ENCODE measurements around the gene ERFE. TPM values are rescaled to one million over a fixed set of nuclear protein-coding genes. Genes with fewer than 3 reads are reported as not detected.

Gene ERFE, protein sequence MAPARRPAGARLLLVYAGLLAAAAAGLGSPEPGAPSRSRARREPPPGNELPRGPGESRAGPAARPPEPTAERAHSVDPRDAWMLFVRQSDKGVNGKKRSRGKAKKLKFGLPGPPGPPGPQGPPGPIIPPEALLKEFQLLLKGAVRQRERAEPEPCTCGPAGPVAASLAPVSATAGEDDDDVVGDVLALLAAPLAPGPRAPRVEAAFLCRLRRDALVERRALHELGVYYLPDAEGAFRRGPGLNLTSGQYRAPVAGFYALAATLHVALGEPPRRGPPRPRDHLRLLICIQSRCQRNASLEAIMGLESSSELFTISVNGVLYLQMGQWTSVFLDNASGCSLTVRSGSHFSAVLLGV
- 0.65 TPM in 1 of 2 replicates, not detected in the other for total RNA-seq

GRCh38 chr2:238158509-238159070 lies at the start of gene ERFE:
Gene ERFE (plus strand): TSS chr2:238158970. CDS start chr2:238159008, 38 bp downstream.

GRCh38 chr2:238138331-238139195 lies 20.2 kb upstream of the ERFE start, which contains the start of gene KLHL30:
Gene KLHL30 (plus strand): TSS chr2:238138668. CDS start chr2:238140755, 2,087 bp downstream.

DNA sequence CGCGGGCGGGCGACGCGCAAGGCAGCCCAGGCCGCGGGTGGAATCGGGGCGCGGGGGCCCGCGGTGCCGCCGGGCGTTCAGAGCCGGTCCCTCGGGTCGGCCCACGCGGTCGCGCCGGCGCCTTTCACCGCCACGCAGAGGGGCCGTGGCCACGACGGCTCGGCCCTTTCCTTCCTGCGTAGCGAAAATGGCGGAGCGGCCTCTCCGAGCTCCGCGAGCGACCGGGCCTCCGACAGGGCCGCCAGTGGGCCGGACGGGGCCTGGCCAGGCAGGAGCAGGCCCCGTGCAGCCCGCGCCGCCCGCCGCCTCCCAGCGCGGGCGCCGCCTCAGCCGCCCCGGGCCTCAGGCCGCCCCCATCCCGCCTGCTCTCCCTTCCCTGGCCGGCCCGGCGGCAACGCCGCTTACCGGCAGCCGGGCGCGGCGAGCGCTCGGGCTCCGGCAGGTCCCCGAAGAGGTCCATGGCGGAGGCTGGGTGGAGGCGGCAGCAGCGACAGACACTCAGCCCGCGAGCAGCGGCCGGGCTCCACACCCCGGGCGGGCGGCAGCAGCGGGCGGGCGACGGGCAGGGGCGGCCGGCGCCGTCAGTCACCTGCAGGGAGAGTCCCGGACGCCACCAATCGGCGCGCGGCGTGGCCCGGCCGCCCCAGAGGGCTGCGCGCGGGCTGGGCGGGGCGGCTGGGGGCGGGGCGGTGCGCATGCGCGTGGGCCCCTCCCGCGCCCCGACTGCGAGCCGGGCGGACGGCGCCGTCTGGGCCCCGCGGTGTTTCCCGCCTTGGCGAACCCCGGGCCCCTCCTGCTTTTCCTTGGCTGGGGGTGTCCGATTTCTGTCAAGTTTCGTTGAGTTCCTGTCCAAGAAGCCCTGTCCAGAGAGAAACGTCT lies 44.6 kb downstream of the ERFE start, which contains the start of gene ILKAP:
ILKAP (minus strand) TSS at position 602 of the 879 bp plus-strand sequence; CDS start at position 460, 142 bp downstream.

Other genes with a start within 250 kb of the ERFE start
- gene UBE2F, start 192.0 kb upstream of the ERFE start, total RNA-seq, result 65.9 and 66.1 TPM in 2 replicates
- 14.8 and 16.9 TPM in 2 replicates for gene SCLY, start 98.0 kb upstream of the ERFE start, total RNA-seq
- gene ESPNL, start 58.6 kb upstream of the ERFE start, total RNA-seq, result 1.5 and 1.9 TPM in 2 replicates
- gene KLHL30, start 20.3 kb upstream of the ERFE start, total RNA-seq, result under 0.01 and 0.14 TPM in 2 replicates
- gene ILKAP, start 44.7 kb downstream of the ERFE start, total RNA-seq, result 18.5 and 21.1 TPM in 2 replicates
- 1.2 and 2.4 TPM in 2 replicates for gene HES6, start 81.1 kb downstream of the ERFE start, total RNA-seq
- 1.5 and 5.9 TPM in 2 replicates for gene PER2, start 129.6 kb downstream of the ERFE start, total RNA-seq
- gene TRAF3IP1, start 161.5 kb downstream of the ERFE start, total RNA-seq, result 10.1 and 15.9 TPM in 2 replicates

Measured in smooth muscle cell of the umbilical artery (primary cell).